ENCODE data around the gene HINT3. TPM values are rescaled to one million over a fixed set of nuclear protein-coding genes. Genes with fewer than 3 reads are reported as not detected.

Gene HINT3
- total and polyA plus RNA-seq, 2 of the 13 experiments (the other 11 are each of a cell fraction or from before 2014, with no cell fraction given), result 3.1 to 22.8 TPM

DNA sequence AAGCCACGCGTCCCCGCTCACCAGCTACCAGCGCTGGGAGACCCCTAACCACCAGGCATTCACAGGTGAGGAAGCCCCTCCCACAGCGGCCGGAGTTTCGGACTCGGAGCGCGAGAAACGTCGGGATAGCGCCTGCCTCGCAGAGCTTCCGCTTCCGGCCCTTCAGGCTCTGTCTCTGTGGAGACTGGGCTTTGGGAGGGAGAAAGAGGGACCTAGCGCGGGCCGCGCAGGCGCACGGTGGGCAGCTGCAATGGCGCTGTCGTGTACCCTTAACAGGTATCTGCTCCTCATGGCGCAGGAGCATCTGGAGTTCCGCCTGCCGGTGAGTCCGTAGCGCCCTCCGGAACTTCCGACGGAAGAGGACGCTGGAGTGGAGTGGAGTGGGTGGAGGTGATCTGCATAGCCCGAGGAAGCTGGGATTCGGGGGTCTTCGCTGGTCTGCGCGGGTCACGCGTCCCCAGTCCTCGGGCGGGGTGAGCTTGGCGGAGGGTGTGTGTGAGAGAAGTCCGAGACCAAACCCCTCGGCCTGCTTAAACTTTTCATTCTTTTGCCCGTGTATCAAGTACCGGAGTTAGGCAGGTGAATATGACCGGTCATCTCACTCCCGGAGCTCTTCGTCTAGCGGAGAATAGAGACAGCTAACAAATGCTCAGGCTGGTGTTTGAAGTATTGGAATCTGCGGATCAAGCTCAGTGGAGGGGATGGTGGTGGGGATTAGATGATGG, 29.9 kb downstream of the HINT3 start, which contains the start of gene TRMT11 (continued):
- TF ChIP-seq REPIN1 (CRISPR knock-in tag; IDR thresholded peaks at IDR 0.05; ENCODE audit: borderline replicate concordance, low read depth) (peak; percentile 83), POLR2G (IDR thresholded peaks at IDR 0.05; ENCODE audit: low read depth, low read length) (peak; percentile 99), NCOA2 (CRISPR knock-in tag; IDR thresholded peaks at IDR 0.05) (peak; percentile 39; the same call in 1 of the 2 replicates), NONO (IDR thresholded peaks at IDR 0.05) (no peak), NONO (CRISPR knock-in tag; conservative IDR thresholded peaks at IDR 0.05) (peak; percentile 95), ZSCAN12 (CRISPR knock-in tag; IDR thresholded peaks at IDR 0.05) (no peak), HNRNPL (IDR thresholded peaks at IDR 0.05; ENCODE audit: low read depth, low read length) (peak; percentile 60; the same call in 1 of the 2 replicates), ZNF333 (CRISPR knock-in tag; IDR thresholded peaks at IDR 0.05; ENCODE audit: borderline replicate concordance) (no peak), ZNF484 (CRISPR knock-in tag; IDR thresholded peaks at IDR 0.05; ENCODE audit: borderline replicate concordance, low read depth) (0 out of 2 replicates have a peak, but pooled peaks have one; percentile 15), CC2D1A (CRISPR knock-in tag; IDR thresholded peaks at IDR 0.05) (0 out of 2 replicates have a peak, but pooled peaks have one; percentile 67), PHF5A (CRISPR knock-in tag; IDR thresholded peaks at IDR 0.05; ENCODE audit: low read depth, unreplicated experiment) (no peak), TARDBP (CRISPR knock-in tag; IDR thresholded peaks at IDR 0.05) (peak; percentile 85), MAF1 (CRISPR knock-in tag; IDR thresholded peaks at IDR 0.05; ENCODE audit: borderline replicate concordance) (0 out of 2 replicates have a peak, but pooled peaks have one; percentile 26), JUND (CRISPR knock-in tag; IDR thresholded peaks at IDR 0.05) (peak; percentile 71; the same call in 1 of the 2 replicates), BCL6 (CRISPR knock-in tag; IDR thresholded peaks at IDR 0.05) (peak; percentile 38), ZNF230 (CRISPR knock-in tag; IDR thresholded peaks at IDR 0.05) (peak; percentile 94), POLR2A (IDR thresholded peaks at IDR 0.05; ENCODE audit: insufficient read depth in 1 of 2, low read depth in 2 of 2, low read length in 2 of 2) (peak; percentile 96 to 98), ZNF124 (CRISPR knock-in tag; IDR thresholded peaks at IDR 0.05) (peak; percentile 85; the same call in 1 of the 2 replicates), KMT2A (CRISPR knock-in tag; IDR thresholded peaks at IDR 0.05) (peak; percentile 97), AGO2 (optimal IDR thresholded peaks at IDR 0.05; ENCODE audit: low read depth, low read length) (peak; percentile 84), ZNF841 (CRISPR knock-in tag; IDR thresholded peaks at IDR 0.05; ENCODE audit: borderline replicate concordance) (peak; percentile 80; the same call in 1 of the 2 replicates), CBX2 (IDR thresholded peaks at IDR 0.05; ENCODE audit: low read depth, low read length) (no peak), CBX2 (CRISPR knock-in tag; IDR thresholded peaks at IDR 0.05; ENCODE audit: low read depth) (no peak; the same call in 1 of the 2 replicates)
- TF ChIP-seq, protein P1, sequence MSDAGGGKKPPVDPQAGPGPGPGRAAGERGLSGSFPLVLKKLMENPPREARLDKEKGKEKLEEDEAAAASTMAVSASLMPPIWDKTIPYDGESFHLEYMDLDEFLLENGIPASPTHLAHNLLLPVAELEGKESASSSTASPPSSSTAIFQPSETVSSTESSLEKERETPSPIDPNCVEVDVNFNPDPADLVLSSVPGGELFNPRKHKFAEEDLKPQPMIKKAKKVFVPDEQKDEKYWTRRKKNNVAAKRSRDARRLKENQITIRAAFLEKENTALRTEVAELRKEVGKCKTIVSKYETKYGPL (CRISPR knock-in tag; IDR thresholded peaks at IDR 0.05), result no peak
- TF ChIP-seq, protein P2, sequence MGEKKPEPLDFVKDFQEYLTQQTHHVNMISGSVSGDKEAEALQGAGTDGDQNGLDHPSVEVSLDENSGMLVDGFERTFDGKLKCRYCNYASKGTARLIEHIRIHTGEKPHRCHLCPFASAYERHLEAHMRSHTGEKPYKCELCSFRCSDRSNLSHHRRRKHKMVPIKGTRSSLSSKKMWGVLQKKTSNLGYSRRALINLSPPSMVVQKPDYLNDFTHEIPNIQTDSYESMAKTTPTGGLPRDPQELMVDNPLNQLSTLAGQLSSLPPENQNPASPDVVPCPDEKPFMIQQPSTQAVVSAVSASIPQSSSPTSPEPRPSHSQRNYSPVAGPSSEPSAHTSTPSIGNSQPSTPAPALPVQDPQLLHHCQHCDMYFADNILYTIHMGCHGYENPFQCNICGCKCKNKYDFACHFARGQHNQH (CRISPR knock-in tag; IDR thresholded peaks at IDR 0.05), result peak; percentile 93
- TF ChIP-seq, protein P3, sequence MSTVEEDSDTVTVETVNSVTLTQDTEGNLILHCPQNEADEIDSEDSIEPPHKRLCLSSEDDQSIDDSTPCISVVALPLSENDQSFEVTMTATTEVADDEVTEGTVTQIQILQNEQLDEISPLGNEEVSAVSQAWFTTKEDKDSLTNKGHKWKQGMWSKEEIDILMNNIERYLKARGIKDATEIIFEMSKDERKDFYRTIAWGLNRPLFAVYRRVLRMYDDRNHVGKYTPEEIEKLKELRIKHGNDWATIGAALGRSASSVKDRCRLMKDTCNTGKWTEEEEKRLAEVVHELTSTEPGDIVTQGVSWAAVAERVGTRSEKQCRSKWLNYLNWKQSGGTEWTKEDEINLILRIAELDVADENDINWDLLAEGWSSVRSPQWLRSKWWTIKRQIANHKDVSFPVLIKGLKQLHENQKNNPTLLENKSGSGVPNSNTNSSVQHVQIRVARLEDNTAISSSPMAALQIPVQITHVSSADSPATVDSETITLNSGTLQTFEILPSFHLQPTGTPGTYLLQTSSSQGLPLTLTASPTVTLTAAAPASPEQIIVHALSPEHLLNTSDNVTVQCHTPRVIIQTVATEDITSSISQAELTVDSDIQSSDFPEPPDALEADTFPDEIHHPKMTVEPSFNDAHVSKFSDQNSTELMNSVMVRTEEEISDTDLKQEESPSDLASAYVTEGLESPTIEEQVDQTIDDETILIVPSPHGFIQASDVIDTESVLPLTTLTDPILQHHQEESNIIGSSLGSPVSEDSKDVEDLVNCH (CRISPR knock-in tag; IDR thresholded peaks at IDR 0.05), result peak; percentile 90; the same call in 1 of the 2 replicates
- TF ChIP-seq, protein P4, sequence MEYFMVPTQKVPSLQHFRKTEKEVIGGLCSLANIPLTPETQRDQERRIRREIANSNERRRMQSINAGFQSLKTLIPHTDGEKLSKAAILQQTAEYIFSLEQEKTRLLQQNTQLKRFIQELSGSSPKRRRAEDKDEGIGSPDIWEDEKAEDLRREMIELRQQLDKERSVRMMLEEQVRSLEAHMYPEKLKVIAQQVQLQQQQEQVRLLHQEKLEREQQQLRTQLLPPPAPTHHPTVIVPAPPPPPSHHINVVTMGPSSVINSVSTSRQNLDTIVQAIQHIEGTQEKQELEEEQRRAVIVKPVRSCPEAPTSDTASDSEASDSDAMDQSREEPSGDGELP (IDR thresholded peaks at IDR 0.05; ENCODE audit: borderline replicate concordance, low read depth), result peak; percentile 73; the same call in 1 of the 2 replicates
